MM.1S (cell line): Measurements from ENCODE around the gene R3HDM1.

Experiments
- DNase-seq: peaks from one replicate; pipeline ENCODE4 v3.0.0-alpha.2; 2015
- H2AFZ ChIP-seq: fragments of 300-600 bp; sonication (generic); 2 replicates; pipeline ENCODE4 v1.6.0; 2016; ENCODE audit warnings: antibody characterized with exemption, low read length
- H3F3A ChIP-seq: fragments of 300-600 bp; sonication (generic); 2 replicates; pipeline ENCODE4 v1.6.1; 2016; ENCODE audit warnings: mild to moderate bottlenecking, antibody characterized with exemption, low read length, moderate library complexity, mixed read lengths; ENCODE audit not compliant: insufficient read depth
- H3K27ac ChIP-seq: fragments of 300-600 bp; sonication (generic); 2 replicates; pipeline ENCODE4 v1.5.1; 2016; ENCODE audit warnings: mild to moderate bottlenecking, low read length
- H3K27me3 ChIP-seq: fragments of 300-600 bp; sonication (generic); replicated peaks from 2 replicates; pipeline ENCODE4 v1.6.0; 2016; ENCODE audit warnings: low read length; ENCODE audit not compliant: insufficient read depth
- H3K36me3 ChIP-seq: fragments of 300-600 bp; sonication (generic); replicated peaks from 2 replicates; pipeline ENCODE4 v1.6.1; 2016; ENCODE audit warnings: mild to moderate bottlenecking, low read length, mixed read lengths; ENCODE audit not compliant: insufficient read depth
- H3K4me1 ChIP-seq: fragments of 300-600 bp; sonication (generic); 2 replicates; pipeline ENCODE4 v1.6.1; 2016; ENCODE audit warnings: low read length, mixed read lengths
- H3K4me2 ChIP-seq: fragments of 300-600 bp; sonication (generic); 2 replicates; pipeline ENCODE4 v1.6.0; 2016; ENCODE audit warnings: low read depth, low read length
- H3K4me3 ChIP-seq: fragments of 300-600 bp; sonication (generic); 2 replicates; pipeline ENCODE4 v1.5.1; 2016; ENCODE audit warnings: low read length, mixed read lengths
- H3K79me2 ChIP-seq: fragments of 300-600 bp; sonication (generic); 2 replicates; pipeline ENCODE4 v1.6.1; 2016; ENCODE audit warnings: mixed run types, low read length, mixed read lengths
- H3K9ac ChIP-seq: fragments of 300-600 bp; sonication (generic); 2 replicates; pipeline ENCODE4 v1.6.1; 2016; ENCODE audit warnings: low read length, mixed read lengths
- H3K9me2 ChIP-seq: fragments of 300-600 bp; sonication (generic); replicated peaks from 2 replicates; pipeline ENCODE4 v1.6.1; 2016; ENCODE audit warnings: mild to moderate bottlenecking, low read length, mixed read lengths; ENCODE audit not compliant: insufficient read depth
- H3K9me3 ChIP-seq: fragments of 300-600 bp; sonication (generic); replicated peaks from 2 replicates; pipeline ENCODE4 v1.6.1; 2016; ENCODE audit warnings: mild to moderate bottlenecking, low read length, mixed read lengths; ENCODE audit not compliant: insufficient read depth
- H4K20me1 ChIP-seq: fragments of 300-600 bp; sonication (generic); 2 replicates; pipeline ENCODE4 v1.6.1; 2016; ENCODE audit warnings: mild to moderate bottlenecking, low read length, moderate library complexity, mixed read lengths; ENCODE audit not compliant: insufficient read depth
- EZH2 ChIP-seq: fragments of 300-600 bp; sonication (generic); optimal IDR thresholded peaks from 2 replicates; pipeline ENCODE3; 2017; ENCODE audit warnings: low read depth, mild to moderate bottlenecking, antibody characterized with exemption, low read length, mixed read lengths
- EZH2phosphoT487 ChIP-seq: fragments of 300-600 bp; sonication (generic); IDR thresholded peaks from 2 replicates; pipeline ENCODE4 v1.6.1; 2018; ENCODE audit warnings: antibody characterized with exemption, low read length
- TF ChIP-seq, protein P1 (sequence below): fragments of 300-600 bp; sonication (generic); IDR thresholded peaks from 2 replicates; pipeline ENCODE4 v1.5.1; 2016; ENCODE audit warnings: antibody characterized with exemption, low read length, mixed read lengths

R3HDM1 gene

DNA sequence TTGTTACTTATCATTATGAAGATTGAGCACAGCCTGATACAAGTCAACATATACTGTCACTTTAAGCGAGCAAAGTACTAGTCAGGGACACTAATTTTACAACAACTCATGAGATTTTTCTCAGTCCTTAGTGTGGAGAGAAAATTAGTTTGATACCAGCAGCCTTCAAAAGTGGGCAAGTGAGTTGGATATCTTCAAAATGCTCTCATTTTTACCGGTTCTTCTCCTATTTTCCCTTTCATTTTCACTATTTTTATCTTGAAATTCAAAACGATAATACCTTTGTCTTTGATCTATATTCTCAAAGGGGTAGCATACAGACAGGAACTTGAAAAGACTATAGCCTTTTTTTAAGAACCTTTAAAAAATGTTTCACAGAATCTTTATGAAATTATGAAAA, 158.4 kb downstream of the R3HDM1 start:
- Histone ChIP-seq H3K9me2 (no peaks in the 10 kb centered on the region), H3F3A (no peaks in the 10 kb centered on the region), H3K4me2 (peak overlapping the region; percentile 16), H3K4me3 (no peak overlapping the region), H3K9ac (no peak overlapping the region), H3K27ac (no peak overlapping the region), H3K27me3 (no peaks in the 10 kb centered on the region), H2AFZ (no peak overlapping the region), H3K79me2 (no peaks in the 10 kb centered on the region), H3K36me3 (no peaks in the 10 kb centered on the region), H3K9me3 (no peaks in the 10 kb centered on the region), H4K20me1 (no peaks in the 10 kb centered on the region), H3K4me1 (peaks cover 21% of the 10 kb centered on the region)
- TF ChIP-seq, protein P1, sequence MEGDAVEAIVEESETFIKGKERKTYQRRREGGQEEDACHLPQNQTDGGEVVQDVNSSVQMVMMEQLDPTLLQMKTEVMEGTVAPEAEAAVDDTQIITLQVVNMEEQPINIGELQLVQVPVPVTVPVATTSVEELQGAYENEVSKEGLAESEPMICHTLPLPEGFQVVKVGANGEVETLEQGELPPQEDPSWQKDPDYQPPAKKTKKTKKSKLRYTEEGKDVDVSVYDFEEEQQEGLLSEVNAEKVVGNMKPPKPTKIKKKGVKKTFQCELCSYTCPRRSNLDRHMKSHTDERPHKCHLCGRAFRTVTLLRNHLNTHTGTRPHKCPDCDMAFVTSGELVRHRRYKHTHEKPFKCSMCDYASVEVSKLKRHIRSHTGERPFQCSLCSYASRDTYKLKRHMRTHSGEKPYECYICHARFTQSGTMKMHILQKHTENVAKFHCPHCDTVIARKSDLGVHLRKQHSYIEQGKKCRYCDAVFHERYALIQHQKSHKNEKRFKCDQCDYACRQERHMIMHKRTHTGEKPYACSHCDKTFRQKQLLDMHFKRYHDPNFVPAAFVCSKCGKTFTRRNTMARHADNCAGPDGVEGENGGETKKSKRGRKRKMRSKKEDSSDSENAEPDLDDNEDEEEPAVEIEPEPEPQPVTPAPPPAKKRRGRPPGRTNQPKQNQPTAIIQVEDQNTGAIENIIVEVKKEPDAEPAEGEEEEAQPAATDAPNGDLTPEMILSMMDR: no peak
- TF ChIP-seq EZH2phosphoT487 (no peak), EZH2 (no peak)
- DNase-seq: no peak

DNA sequence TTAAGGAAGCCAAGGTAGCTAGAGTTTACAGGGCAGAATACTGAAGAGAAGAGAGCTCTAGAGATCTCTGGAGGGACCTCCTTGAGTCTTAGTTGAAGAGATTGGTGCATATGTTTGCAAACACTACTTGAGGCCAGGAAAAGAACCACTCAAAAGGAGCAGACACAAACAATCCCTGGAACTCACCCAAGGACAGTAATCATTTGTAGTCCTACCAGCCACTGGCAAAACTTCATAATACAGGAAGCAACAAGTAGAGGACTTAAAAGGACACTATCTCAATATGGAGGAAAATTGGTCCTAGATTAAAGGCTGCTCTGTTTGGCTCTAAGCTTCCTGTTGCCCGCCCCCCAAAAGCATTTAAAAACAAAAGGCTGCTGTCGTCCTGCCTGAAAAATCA, 163.4 kb downstream of the R3HDM1 start:
- Histone ChIP-seq H3K4me1 (0 out of 2 replicates have a peak, but pooled peaks cover under 1% of the 10 kb centered on the region), H3F3A (no peaks in the 10 kb centered on the region), H3K9me3 (no peaks in the 10 kb centered on the region), H3K27ac (no peak overlapping the region), H4K20me1 (no peaks in the 10 kb centered on the region), H3K4me3 (no peak overlapping the region), H3K36me3 (no peaks in the 10 kb centered on the region), H3K27me3 (no peaks in the 10 kb centered on the region), H2AFZ (no peak overlapping the region), H3K4me2 (no peak overlapping the region), H3K9ac (no peak overlapping the region), H3K9me2 (no peaks in the 10 kb centered on the region), H3K79me2 (no peaks in the 10 kb centered on the region)
- no peak for TF ChIP-seq EZH2phosphoT487
- no peak for TF ChIP-seq EZH2
- TF ChIP-seq, protein P1: no peak
- DNase-seq: no peak

DNA sequence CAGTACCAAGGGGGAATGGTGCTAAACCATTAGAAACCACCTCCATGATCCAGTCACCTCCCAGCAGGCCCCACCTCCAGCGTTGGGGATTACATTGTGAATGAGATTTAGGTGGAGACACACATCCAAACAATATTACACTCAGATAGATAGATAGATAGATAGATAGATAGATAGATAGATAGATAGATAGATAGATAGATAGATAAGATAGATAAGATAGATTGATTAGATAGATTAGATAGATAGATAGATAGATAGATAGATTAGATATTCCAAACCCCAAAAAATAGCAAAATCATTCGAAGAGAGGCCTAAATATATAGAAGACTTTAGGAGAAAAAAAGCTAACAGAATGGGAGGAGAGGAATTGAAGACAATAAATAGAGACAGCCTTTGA, 167.6 kb downstream of the R3HDM1 start:
- no peak overlapping the region for H3K9ac ChIP-seq
- H2AFZ ChIP-seq: no peak overlapping the region
- no peaks in the 10 kb centered on the region for H3F3A ChIP-seq
- no peaks in the 10 kb centered on the region for H3K27me3 ChIP-seq
- H3K36me3 ChIP-seq: no peaks in the 10 kb centered on the region
- no peak overlapping the region for H3K27ac ChIP-seq
- H3K9me2 ChIP-seq: no peaks in the 10 kb centered on the region
- no peak overlapping the region for H3K4me3 ChIP-seq
- no peak for DNase-seq
- no peak overlapping the region for H3K4me2 ChIP-seq
- H3K4me1 ChIP-seq: no peaks in the 10 kb centered on the region
- no peaks in the 10 kb centered on the region for H4K20me1 ChIP-seq
- no peaks in the 10 kb centered on the region for H3K79me2 ChIP-seq
- no peaks in the 10 kb centered on the region for H3K9me3 ChIP-seq
- no peak for TF ChIP-seq EZH2

DNA sequence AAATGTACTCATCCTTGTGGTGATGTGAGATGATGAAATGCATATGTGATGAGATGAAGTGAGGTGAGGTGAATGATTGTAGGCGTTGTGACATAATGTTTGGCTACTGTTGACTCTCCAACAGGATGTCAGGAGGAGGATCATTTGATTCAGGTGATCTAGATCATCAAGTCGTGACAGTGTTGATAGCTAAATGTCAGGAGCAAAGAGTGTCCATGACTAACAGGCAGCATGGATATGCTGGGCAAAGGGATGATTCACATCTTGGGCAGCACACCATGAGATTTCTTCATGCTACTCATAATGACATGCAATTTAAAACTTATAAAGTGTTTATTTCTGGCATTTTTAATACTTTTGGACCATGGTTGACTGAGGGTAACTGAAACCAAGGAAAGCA, 170.2 kb downstream of the R3HDM1 start:
- Histone ChIP-seq H3K4me1 (no peaks in the 10 kb centered on the region), H3K27me3 (no peaks in the 10 kb centered on the region), H2AFZ (no peak overlapping the region), H4K20me1 (no peaks in the 10 kb centered on the region), H3K79me2 (no peaks in the 10 kb centered on the region), H3K9me2 (no peaks in the 10 kb centered on the region), H3K27ac (no peak overlapping the region), H3K9me3 (no peaks in the 10 kb centered on the region), H3F3A (no peaks in the 10 kb centered on the region), H3K36me3 (no peaks in the 10 kb centered on the region), H3K4me3 (no peak overlapping the region), H3K4me2 (no peak overlapping the region), H3K9ac (no peak overlapping the region)
- TF ChIP-seq, protein P1: no peak
- TF ChIP-seq EZH2phosphoT487: no peak
- no peak for TF ChIP-seq EZH2
- DNase-seq: no peak
